Fibroblast of skin of scalp (primary cell): ENCODE data around the gene BOC. TPM values are rescaled to one million over a fixed set of nuclear protein-coding genes. Genes with fewer than 3 reads are reported as not detected.
"Not testable (repeated sequence)": the region's sequence is repeated elsewhere in the genome, so short reads cannot be mapped to it uniquely, and the experiment has no call there.

ENCODE experiments used
- DNase-seq: peaks from one replicate; pipeline ENCODE4 v3.0.0-alpha.2; 2013
- polyA plus RNA-seq, 2 experiments: library from polyadenylated mRNA; unstranded; fragments of 120-200 nt; gene quantifications; one replicate each; pipeline ENCODE4 v1.2.1, GENCODE V29; 2013; ENCODE audit not compliant: insufficient read length in 2 of 2

The BOC gene, protein sequence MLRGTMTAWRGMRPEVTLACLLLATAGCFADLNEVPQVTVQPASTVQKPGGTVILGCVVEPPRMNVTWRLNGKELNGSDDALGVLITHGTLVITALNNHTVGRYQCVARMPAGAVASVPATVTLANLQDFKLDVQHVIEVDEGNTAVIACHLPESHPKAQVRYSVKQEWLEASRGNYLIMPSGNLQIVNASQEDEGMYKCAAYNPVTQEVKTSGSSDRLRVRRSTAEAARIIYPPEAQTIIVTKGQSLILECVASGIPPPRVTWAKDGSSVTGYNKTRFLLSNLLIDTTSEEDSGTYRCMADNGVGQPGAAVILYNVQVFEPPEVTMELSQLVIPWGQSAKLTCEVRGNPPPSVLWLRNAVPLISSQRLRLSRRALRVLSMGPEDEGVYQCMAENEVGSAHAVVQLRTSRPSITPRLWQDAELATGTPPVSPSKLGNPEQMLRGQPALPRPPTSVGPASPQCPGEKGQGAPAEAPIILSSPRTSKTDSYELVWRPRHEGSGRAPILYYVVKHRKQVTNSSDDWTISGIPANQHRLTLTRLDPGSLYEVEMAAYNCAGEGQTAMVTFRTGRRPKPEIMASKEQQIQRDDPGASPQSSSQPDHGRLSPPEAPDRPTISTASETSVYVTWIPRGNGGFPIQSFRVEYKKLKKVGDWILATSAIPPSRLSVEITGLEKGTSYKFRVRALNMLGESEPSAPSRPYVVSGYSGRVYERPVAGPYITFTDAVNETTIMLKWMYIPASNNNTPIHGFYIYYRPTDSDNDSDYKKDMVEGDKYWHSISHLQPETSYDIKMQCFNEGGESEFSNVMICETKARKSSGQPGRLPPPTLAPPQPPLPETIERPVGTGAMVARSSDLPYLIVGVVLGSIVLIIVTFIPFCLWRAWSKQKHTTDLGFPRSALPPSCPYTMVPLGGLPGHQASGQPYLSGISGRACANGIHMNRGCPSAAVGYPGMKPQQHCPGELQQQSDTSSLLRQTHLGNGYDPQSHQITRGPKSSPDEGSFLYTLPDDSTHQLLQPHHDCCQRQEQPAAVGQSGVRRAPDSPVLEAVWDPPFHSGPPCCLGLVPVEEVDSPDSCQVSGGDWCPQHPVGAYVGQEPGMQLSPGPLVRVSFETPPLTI
- 12.9 TPM for polyA plus RNA-seq (2013, experiment 1 of 2; ENCODE audit: insufficient read length)
- polyA plus RNA-seq (2013, experiment 2 of 2; ENCODE audit: insufficient read length) = 17.0 TPM

DNA sequence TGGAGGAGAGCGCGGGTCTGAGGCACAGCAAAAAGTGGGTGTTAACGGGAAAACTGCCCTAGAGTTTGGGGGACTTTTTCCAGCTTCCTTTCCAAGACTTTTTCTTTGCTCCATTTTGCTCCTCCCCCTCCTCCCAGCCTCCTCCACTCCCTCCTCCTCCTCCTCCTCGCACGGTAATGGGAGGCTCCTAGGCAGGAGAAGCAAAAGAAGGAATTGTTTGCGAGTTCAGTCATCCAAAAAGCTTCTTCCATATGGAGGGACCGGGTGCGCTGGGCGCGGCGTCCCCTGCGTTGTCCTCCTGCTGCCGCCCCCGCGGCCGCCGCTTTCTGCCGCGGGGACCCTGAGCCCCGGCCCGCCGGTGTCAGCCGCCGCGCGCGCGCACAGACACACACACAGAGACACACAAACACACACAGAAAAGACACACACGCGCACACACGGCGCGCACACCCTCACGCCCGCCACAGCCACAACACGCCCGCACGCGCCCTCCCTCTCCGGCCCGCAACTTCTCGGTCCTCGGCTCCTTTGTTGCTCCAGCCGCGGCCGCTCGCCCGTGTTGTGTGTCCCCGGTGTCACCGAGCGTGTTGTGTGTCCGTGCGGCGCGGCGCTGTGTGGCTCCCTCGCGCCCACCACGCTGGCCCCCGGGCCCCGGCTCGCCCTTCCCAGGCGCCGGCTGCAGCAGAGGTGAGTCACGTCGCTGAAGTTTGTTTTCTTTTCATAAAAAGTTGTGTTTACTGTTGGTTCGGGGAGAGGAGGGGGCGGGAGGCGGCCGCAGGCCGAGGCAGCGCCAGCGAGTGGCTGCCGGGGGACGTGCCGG, at the start of gene BOC:
Gene BOC, plus strand, starts transcription at position 228 of the 820 bp plus-strand sequence. CDS start 38,246 bp downstream, outside the sequence.
- peak; percentile 81 for DNase-seq

DNA sequence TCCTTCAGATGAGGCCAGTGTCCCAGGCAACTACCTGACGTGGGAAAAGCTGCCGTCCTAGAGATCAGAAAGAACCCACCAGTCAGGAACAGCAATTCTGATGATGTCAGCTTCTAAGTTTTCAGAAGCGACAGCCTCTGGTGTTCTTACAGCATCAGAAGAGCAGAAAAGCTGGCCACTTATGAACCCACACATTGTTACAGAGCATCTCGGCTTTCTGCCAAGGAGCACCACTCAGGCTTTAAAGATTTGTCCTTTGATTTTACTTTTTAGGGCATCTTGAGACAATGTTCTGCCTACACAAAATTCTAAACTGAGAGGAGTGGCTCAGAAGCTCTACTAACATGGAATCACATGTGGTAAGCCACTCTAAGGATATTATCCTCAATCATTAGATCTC, 49.7 kb upstream of the BOC start:
- no peak for DNase-seq

DNA sequence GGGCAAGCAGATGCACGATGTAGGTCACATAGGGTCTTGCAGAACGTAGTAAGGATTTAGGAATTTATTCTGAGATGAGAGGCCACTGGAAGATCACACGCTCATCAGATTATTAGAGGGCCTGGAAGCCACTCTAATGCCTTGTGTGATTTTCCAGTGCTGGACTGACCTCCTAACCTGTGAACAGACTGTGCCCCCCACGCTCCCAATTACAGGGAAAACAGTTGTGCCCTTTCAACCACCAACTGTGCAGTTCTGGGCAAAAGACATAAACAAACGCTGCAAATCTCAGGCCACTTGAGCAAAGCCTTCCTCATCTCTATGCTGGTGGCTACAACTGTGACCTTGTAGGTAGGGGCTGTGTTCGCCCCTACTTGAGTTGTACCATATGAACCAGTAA, 48.2 kb upstream of the BOC start:
- DNase-seq = no peak

DNA sequence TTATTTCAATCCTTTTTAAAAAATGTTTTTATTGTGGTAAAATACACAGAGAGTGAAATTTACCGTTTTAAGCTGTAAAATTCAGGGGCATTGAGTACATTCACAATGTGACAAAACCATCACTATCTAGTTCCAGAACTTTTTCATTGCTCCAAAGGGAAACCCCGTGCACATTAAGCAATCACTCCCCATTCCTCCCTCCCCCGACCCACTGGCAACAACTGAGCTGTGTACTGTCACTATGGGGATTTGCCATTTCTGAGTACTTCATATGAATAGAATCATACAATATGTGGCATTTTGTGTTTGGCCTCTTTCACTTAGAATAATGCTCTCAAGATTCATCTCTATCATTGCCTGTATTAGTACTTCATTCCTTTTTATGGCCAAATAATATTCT, 45.5 kb upstream of the BOC start:
- no peak for DNase-seq

DNA sequence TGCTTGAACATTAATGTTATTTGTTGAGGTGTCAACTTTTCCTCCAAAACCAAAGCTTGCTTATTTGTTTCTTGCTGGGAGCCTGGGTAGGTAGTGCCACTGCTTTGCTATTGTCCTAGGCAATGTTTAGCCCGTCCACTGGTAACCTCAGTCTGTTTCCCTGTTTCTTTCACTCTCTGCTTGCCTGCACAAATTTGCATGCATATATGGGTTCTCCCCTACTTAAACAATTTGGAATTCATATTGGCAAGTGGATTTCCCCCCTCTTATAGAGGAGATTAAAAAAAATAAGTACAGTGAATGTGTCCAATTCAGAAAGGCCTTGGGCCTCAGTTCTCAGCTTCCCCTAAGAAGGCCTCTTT, 45.0 kb upstream of the BOC start:
- DNase-seq = no peak

DNA sequence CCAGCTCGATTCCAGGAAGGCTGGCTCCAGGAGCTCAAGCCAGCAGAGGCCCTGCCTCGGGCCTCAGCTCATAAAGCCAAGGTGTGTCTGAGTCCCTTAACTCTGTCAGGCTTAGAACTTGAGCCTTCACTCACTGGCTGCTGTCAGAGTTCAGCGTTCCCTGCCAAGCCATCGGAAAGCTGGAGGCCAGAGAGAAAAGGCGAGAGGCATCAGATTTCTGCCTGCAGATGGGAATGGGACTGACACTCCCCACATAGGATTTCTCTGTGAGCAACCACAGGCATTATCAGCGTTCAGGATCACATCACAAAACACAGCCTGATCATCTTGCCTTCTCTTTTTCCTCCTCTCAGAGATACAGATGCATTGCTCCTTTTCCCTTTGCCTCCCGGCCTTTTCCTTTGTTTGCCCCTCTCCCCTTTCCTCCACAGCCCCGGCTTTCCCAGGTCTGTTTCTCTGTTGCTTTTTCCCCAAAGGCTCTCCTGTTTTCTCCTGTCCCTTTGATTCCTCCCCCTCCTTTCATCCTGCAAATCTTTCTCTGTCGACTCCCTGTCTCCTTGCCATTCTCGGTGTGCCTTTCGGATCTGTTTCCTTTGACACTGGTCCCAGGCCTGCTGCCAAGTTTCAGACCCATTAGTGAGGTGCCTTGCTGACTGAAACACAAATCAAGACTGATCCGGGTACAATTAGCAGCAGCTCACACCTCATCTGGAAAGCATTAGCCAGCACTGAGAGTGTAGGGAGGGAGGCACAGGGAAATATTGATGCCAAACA, 44.5 kb upstream of the BOC start:
- DNase-seq = peak; percentile 65

DNA sequence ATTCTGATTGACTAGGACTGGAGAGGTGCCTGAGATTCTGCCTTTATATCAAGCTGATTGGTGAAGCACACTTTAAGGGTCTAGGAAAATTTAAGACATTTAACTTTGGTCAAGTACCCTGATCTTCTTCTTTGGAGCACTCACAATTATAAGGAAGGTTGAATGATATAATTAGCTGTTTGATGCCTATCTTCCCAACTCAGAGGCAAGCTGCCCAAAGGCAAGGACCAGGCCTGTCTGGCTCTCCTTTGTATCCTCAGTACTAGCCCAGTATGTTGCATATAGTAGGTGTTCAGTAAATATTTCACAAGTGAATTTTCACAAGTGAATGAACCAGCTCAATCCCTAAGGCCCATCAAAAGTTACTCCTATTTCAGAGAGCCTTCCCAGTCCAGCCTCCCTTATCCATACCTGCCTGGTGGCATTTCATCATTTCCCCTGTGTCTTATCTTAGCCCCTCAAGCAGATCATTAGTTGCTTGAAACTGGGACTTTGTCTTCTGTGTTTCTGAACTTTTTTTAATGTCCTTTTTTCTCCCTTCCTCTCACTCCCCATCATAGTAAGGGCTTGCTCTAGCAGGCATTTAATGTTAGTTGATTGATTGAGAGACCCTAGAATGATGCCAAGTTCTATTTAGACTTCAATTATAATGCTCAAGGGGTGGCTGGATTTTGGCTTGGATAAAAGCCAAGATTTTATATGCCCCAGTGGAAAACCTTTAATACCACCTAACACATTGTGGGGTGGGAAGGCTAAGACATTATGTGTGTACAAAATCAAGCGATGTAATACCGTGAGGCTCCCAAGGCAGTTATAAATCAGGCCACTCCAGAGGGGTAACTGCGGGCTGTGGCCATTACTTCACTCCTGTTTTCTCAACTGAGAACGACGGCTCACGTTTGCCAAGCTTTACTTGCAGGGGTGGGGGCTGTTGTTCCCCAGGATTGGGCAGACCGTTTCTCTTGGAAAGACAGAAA, 43.2 kb upstream of the BOC start:
- no peak for DNase-seq

DNA sequence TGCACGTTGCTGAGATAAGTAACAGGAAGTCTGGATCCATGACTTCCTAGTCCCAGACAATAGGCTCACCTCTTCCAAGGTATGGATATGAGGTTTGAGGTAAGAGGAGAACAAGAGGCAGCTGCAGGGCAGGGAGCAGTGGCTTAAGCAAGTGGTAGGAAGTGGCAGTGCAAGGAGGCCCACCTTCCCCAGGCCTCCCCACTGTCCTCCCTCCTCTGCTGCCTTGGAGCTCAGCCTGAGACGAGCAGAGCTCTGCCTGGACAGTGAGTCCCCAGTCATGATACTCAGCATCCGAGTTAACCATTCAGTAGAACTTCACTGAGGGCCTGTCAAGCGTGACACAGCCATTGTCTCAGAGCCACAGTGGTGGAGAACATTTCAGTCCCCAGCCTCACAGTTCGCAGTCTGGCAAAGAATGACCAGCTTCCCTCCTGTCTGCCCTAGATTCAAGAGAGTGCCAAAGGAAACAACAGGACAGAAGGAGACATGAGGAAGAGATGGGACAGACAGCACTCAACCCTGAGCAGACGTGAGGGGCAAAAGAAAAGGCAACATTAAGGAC, 41.4 kb upstream of the BOC start:
- no peak for DNase-seq

DNA sequence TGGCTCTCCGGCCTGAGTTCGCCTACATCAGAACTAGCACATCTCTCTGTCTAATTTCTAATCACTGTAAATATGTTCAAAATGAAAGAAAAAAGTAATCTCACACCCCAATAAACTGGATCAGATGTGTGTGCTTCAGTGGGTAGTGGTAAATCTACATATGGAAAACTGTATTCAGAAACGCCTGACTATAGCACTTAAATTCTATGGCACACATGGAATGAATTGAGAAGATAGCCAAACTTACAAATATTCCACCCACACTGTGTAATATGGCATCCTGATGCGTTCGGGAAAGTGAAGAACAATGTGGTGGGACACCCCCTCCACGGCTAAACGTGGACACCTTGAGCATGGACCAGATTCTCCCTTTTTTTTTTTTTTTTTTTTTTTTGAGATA, 40.6 kb upstream of the BOC start:
- DNase-seq = no peak

DNA sequence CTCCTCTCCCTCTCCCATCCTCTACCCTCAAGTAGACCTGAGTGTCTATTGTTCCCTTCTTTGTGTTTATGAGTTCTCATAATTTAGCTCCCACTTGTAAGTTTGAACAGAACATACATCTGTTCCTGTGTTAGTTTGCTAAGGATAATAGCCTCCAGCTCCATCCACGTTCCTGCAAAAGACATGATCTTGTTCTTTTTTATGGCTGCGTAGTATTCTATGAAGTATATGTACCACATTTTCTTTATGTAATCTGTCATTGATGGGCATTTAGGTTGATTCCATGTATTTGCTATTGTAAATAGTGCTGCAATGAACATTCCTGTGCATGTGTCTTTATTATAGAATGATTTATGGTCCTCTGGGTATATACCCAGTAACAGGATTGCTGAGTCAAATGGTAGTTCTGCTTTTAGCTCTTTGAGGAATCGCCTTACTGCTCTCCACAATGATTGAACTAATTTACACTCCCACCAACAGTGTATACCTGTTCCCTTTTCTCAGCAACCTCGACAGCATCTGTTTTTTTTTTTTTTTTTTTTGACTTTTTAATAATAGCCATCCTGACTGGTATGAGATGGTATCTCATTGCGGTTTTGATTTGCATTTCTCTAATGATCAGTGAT, 39.6 kb upstream of the BOC start:
- not testable (repeated sequence) for DNase-seq

DNA sequence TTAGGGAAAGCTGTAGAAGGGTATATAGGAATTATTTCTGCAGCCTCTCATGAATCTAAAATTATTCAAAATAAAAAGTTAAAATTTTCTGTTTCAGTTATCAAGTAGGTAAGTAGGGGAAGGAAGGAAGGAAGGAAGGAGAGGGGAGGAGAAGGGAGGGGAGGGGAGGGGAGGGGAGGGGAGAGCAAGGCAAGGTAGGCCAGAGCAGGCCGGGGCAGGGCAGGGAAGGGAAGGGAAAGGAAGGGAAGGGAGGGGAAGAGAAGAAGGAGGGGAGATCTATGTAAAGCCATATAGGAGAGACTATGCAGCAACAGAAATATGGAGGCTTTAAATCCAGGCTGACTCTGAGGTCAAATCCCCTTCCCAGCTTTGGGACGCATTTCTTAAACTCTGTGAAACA, 38.3 kb upstream of the BOC start:
- DNase-seq = no peak

DNA sequence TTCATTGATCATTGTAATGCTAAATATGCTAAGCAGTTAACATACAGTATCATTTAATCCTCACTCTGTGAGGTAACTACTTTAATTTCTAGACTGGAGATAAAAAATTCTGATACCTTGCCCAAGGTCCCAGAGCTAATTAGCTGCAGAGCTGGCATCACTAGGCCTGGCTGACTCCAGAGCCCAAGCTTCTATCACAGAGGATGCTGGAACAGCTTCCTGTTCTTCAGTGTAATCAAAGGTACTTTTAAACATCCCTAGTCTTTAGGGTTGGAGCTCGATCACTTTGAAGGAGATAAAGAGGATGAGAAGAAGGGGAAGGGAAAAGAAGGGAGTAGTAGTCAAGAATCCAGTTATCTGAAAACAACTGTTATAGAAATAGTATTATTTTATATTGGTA, 37.1 kb upstream of the BOC start:
- no peak for DNase-seq

DNA sequence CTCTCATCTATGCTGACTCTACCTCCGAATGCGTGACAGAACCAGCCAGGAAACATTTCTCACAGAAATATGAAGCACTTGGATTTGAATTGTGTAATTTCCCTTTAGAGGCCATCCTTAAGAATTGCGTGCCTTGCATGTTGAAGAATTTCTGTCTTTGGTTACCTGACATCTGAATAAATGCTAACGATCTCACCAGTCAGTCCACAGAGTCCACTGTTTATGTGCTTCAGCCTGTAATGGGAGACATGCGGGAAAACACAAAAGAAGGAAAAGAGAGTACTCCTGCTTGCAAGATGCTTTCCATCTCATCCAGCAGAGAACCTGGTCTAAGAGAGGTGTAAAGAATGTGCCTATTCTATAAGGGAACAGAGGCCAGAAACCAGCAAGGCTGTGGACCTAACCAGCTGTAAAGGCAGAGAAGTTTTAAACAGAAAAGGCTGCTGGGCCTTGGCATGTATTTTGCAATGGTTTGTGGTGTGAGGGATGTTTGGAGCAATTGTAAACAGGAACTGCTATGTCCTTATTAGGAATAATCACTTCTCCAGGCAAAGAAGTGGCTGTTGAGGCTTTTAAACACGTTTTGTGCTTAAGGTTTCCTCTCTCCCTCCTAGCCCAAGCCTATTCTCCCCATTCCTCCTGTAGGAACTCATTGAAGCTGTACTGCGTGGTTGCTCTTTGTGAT, 36.4 kb upstream of the BOC start:
- no peak for DNase-seq

DNA sequence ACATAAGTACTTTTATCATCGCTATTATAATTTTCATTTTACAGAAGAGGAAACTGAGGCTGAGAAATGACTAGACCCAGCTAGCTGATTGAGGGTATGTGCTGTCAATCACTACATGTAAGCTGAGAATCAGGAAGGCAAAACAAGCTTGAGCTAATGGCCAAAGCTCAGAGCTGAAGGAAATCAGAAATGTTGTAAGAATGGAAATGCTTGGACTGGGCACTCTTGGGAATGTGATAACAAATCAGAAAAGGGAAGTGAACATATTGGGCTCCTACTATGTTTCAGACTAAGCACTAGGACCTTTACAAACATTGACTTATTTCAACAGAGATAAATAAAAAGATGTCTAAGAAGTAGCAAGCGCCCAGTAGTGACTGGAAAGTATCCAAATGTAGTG, 33.8 kb upstream of the BOC start:
- DNase-seq = no peak

DNA sequence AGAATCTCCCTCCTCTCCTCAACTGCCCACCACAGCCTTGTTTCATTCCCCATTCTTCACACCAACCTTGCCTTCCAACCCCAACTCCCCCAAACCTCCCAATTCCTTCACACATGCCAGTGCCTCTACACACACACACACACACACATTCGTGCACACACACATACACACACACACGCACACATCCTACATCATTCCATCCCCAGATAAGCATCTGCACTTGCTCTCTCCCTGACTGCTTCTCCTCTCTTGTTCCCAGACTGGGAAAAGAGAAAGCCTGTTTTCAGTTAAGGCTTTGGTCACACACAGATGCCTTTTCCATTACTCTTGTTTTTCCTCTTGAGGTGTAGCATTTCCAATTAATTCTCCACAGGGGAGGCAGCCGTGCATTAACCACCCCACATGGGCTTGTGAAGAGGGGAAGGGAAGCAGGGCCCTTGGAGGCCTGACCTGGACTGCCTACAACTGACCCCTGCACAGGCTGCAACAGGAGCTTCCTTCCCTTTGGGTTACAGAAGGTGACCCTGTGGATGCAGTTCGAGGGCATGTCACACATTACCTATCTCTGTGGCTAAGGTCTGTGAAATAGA, 32.0 kb upstream of the BOC start:
- DNase-seq = peak; percentile 28

DNA sequence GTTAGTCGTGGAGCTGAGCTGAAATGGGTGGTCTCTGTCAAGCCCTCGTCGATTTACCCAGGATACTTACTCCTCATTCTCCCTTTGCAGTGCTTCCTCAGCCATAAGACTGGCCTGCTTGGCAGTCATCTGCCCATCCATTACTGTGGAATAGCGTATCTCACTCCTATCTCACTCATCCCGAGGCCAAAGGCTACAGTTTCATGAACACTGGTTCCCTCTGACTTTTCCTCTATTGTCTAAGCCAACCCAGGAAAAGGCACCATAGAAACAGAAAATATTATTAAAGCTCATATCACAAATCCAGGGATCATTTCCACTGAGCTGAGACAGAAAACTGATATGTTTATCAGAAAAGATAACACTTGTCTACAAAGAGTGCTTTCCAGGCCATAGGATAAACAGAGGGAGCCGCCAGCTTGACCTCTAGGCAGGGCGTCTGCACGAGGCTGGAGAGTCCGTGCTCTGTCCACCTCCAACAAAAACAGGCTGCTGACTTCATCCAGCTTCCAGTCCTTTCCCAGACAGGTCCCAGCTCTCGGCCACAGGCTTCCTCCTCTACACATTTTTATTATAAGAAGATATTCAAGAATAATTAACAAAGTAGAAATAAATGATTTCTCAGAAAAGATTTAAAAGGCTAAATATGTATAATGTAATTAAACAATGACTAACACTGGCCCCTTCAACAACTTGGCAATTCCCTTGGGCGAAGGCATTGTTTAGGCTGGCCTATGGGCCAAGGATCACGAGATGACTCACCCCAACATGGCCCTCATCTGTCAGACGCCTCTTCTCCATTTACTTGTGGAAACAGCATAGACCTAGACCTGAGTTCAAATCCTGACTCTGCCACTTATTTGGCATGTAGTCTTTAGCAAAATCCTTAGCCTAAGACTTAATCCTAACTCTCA, 27.4 kb upstream of the BOC start:
- no peak for DNase-seq

DNA sequence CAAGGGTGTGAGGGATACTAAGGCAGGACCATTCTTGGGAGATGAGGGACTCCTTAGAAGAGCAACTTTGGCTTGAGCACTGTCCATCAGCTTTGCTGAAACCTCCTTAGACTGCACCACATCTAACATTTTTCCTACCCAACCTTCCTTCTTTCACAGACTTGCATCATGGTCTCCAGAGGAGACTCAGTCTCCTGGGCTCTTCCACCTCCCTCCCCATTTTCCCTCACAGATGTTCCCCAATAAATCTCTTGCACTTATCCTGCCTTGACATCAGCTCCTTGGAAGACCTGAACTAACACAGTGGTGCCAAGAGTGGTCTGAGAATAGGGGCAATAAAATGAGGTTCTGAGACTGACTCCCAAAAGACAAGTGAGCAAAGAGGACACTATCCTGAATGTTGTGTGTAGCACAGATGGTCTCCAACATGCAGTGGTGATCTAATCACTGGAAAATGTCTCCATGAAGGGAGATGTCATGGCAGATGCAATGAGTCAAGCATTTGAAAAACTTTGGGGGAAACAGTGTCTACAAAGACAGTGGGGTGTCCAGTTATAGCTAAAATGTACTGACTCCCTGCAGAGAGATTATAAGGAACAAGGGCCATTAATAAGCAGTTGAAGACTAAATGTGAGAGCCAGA, 26.0 kb upstream of the BOC start:
- DNase-seq = peak; percentile 74
